Lower leg skin (tissue), 4 donors: ENCODE results near the gene CAGE1. TPM values are rescaled to one million over a fixed set of nuclear protein-coding genes. Genes with fewer than 3 reads are reported as not detected.

Experiments
- DNase-seq, 2 donors: peaks; one replicate each; pipeline ENCODE4 v3.0.0-alpha.2; 2019; ENCODE audit warnings: low spot score in 2 of 2
- H3K4me3 ChIP-seq: fragments of 200-600 bp; sonication (generic); 2 replicates; pipeline ENCODE4 v1.5.1; 2017; ENCODE audit warnings: mild to moderate bottlenecking, low read depth; ENCODE audit not compliant: poor library complexity, severe bottlenecking
- CTCF ChIP-seq, 3 donors: fragments of 450-650 bp; IDR thresholded peaks; one replicate each; pipeline ENCODE4 v1.5.1; 2016; ENCODE audit warnings: antibody characterized with exemption in 3 of 3, mild to moderate bottlenecking in 3 of 3, moderate library complexity in 2 of 3
- POLR2A ChIP-seq, 2 donors: fragments of 450-650 bp; IDR thresholded peaks; one replicate each; pipeline ENCODE4 v1.6.1; 2016 to 2017; ENCODE audit warnings: antibody characterized with exemption in 2 of 2, mild to moderate bottlenecking in 1 of 2, moderate library complexity in 1 of 2
- WGBS, 2 donors: methylation state at CpG; one replicate each; pipeline ENCODE4 v1.1.5; 2018; 5-methylcytosine and 5-hydroxymethylcytosine counted together
- intact Hi-C: fragments of 100-400 bp; cut with DNase I; formaldehyde crosslinking; loops from one replicate; pipeline ENCODE4 v1.15.0; 2023; ENCODE audit warnings: low total_unique reads
- total RNA-seq, 4 donors: library from RNA; depleted of rRNA; stranded (reverse); fragments of >200 nt; gene quantifications; one replicate each; pipeline ENCODE4 v1.1.0, GENCODE V29; 2016

The CAGE1 gene
- total RNA-seq, 4 donors from 2014 or later, result not detected

GRCh38 chr6:7292596-7293255, 96.8 kb downstream of the CAGE1 start:
- no peak for DNase-seq
- H3K4me3 ChIP-seq, result no peak overlapping the region
- intact Hi-C loops, result no loop called here
- no peak for TF ChIP-seq CTCF (IDR thresholded peaks at IDR 0.05)
- TF ChIP-seq POLR2A (IDR thresholded peaks at IDR 0.05), result no peak
- WGBS, 2 donors, result 67 to 74% methylated on average over 6 of the region's 6 CpGs

DNA sequence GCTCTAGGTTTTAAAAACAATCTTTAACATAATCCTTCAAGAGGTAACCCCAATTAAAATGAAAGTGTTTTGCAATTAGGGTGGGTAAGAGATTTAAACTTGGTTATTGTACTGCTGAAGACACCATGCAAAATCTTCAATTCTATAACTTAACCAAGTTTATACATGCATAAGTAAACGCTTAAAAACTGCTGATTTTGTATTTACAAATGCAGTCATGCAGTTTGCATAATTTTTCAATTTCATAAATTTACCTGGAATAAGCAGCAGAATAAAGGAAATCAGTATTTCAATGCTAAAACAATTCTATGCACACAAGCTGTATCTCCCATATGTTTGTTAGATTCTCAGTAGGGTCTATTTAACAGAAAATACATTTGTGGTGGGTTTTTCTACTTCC, 99.5 kb downstream of the CAGE1 start:
- no peak for DNase-seq
- 78 to 79% methylated on average over 1 of the region's 1 CpG for WGBS, 2 donors
- H3K4me3 ChIP-seq, result no peak overlapping the region
- TF ChIP-seq POLR2A (IDR thresholded peaks at IDR 0.05) (no peak), CTCF (IDR thresholded peaks at IDR 0.05) (no peak)
- intact Hi-C loops, result no loop called here

DNA sequence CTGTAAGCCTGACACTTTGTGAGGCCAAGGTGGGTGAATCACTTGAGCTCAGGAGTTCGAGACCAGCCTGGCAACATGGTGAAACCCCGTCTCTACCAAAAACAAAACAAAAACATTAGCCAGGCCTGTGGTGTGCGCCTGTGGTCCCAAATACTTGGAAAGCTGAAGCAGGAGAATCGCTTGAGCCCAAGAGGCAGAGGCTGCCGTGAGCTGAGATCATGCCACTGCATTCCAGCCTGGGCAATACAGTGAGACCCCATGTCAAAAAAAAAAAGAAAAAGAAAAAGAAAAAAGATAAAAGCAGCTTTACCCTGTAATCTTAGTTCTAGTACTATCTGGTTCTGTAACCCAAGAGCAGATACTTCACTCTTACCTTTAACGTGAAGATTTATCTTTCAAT, 104.1 kb downstream of the CAGE1 start:
- no peak for DNase-seq
- H3K4me3 ChIP-seq, result no peak overlapping the region
- 91 to 93% methylated on average over 6 of the region's 6 CpGs for WGBS, 2 donors
- intact Hi-C loops, result no loop called here
- TF ChIP-seq POLR2A (IDR thresholded peaks at IDR 0.05), result no peak
- no peak for TF ChIP-seq CTCF (IDR thresholded peaks at IDR 0.05)

GRCh38 chr6:7283676-7284075, 105.9 kb downstream of the CAGE1 start:
- intact Hi-C loops, result no loop called here
- no peak for DNase-seq
- H3K4me3 ChIP-seq, result no peak overlapping the region
- 60 to 63% methylated on average over 2 of the region's 2 CpGs for WGBS, 2 donors
- TF ChIP-seq POLR2A (IDR thresholded peaks at IDR 0.05) (no peak), CTCF (IDR thresholded peaks at IDR 0.05) (no peak)

DNA sequence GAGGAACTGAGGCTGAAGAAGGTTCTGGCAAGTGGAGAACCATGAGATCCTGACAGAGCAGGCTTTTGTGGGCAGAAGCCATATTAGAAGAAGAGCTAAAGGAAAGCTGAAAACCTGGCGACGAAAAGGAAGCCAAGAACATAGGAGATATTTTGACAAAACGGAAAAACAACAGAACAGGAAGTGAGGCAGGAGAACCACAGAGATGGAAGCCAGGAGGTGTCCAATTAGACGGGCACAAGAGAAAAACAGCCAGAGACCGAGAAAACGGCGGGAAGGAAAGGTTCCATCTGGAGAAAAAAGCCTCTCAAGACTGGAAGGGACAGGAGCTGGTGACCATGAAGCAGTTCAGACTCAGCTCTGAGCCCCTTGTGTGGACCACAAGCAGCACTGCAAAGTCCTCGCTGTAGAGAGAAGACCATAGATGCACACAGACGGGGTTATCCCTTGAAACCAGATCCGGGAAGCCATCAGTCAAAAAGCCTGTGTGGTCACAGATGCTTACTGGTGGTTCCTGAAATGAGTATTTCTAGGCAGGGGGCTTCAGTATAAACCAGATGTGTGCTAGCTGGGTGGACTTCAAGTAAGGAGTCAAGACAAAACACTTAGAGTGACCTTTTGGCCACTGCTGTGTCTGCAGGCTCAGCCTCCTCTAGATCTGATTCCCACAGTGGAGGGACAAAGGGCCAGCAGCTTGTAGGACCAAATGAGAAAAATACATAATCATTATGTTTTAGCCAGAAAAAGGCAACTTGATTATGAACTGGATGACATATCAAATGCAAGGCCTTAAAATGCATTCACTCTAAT, 107.2 kb downstream of the CAGE1 start:
- intact Hi-C loops, result no loop called here
- 73 to 81% methylated on average over 10 of the region's 10 CpGs for WGBS, 2 donors
- no peak for DNase-seq
- no peak for TF ChIP-seq POLR2A (IDR thresholded peaks at IDR 0.05)
- no peak for TF ChIP-seq CTCF (IDR thresholded peaks at IDR 0.05)
- no peak overlapping the region for H3K4me3 ChIP-seq

Other genes with a start within 250 kb of the CAGE1 start
- 10 to 100 TPM; 31.4 to 42.9 (median 35.3) TPM for gene SSR1, start 76.5 kb downstream of the CAGE1 start, total RNA-seq
- gene RIOK1, start 66 bp upstream of the CAGE1 start, total RNA-seq, result 10 to 100 TPM; 13.1 to 17.5 (median 14.6) TPM
- gene DSP, start 151.9 kb upstream of the CAGE1 start, total RNA-seq, result 1,000 to 10,000 TPM; 2,143 to 2,497 (median 2,321) TPM
- gene SNRNP48, start 200.5 kb upstream of the CAGE1 start, total RNA-seq, result 10 to 100 TPM in 2 of 4 donors, 1 to 10 TPM in 2; 8.8 to 15.3 (median 10.7) TPM